Stimulated activated memory B cell treated with anti-CD40 and anti-IgM and Interleukin-4, amounts not matched to agents 10 μg/mL and 1 μg/mL and 100 μg/mL, for 72 hours (primary cell): Measurements from ENCODE around the gene C2orf78.
"Not testable (repeated sequence)": the region's sequence is repeated elsewhere in the genome, so short reads cannot be mapped to it uniquely, and the experiment has no call there.

ENCODE experiments used
- ATAC-seq: fragments of 150-1000 bp; cut with Tn5 transposase; 2 replicates; pipeline ENCODE4 v1.10.0; 2021
- H3K27ac Mint-ChIP-seq: one replicate; pipeline ENCODE4 v1.8.0; 2022; ENCODE audit warnings: mild to moderate bottlenecking, mixed read lengths
- H3K27me3 Mint-ChIP-seq: one replicate; pipeline ENCODE4 v1.8.0; 2022; ENCODE audit warnings: mixed read lengths
- H3K36me3 Mint-ChIP-seq: one replicate; pipeline ENCODE4 v1.8.0; 2022; ENCODE audit warnings: mixed read lengths
- H3K4me1 Mint-ChIP-seq: one replicate; pipeline ENCODE4 v1.8.0; 2022; ENCODE audit warnings: mixed read lengths
- H3K4me3 Mint-ChIP-seq: one replicate; pipeline ENCODE4 v1.8.0; 2022; ENCODE audit warnings: mild to moderate bottlenecking, moderate library complexity, mixed read lengths
- H3K9me3 Mint-ChIP-seq: one replicate; pipeline ENCODE4 v1.8.0; 2022; ENCODE audit warnings: mixed read lengths

C2orf78 gene

GRCh38 chr2:73766994-73767393, 17.0 kb upstream of the C2orf78 start:
- no peak overlapping the region for H3K4me3 Mint-ChIP-seq
- H3K9me3 Mint-ChIP-seq, result no peaks in the 10 kb centered on the region
- H3K36me3 Mint-ChIP-seq, result peaks cover 74% of the 10 kb centered on the region
- no peak overlapping the region for H3K27ac Mint-ChIP-seq
- no peak for ATAC-seq
- peaks cover 24% of the 10 kb centered on the region for H3K4me1 Mint-ChIP-seq
- no peaks in the 10 kb centered on the region for H3K27me3 Mint-ChIP-seq

- peaks cover 82% of the 10 kb centered on the region for H3K36me3 Mint-ChIP-seq
- no peaks in the 10 kb centered on the region for H3K27me3 Mint-ChIP-seq
- no peaks in the 10 kb centered on the region for H3K9me3 Mint-ChIP-seq
- ATAC-seq, result no peak
- peaks cover 27% of the 10 kb centered on the region for H3K4me1 Mint-ChIP-seq
- no peak overlapping the region for H3K27ac Mint-ChIP-seq
- no peak overlapping the region for H3K4me3 Mint-ChIP-seq
Measured at GRCh38 chr2:73770725-73771124, 13.3 kb upstream of the C2orf78 start.

GRCh38 chr2:73772819-73773218, 11.2 kb upstream of the C2orf78 start:
- Mint-ChIP-seq H3K4me1 (peaks cover 27% of the 10 kb centered on the region), H3K27ac (no peak overlapping the region), H3K9me3 (no peaks in the 10 kb centered on the region), H3K27me3 (no peaks in the 10 kb centered on the region), H3K4me3 (no peak overlapping the region), H3K36me3 (peaks cover 66% of the 10 kb centered on the region)
- no peak for ATAC-seq

- Mint-ChIP-seq H3K9me3 (no peaks in the 10 kb centered on the region), H3K4me3 (no peak overlapping the region), H3K4me1 (peaks cover 26% of the 10 kb centered on the region), H3K27ac (no peak overlapping the region), H3K36me3 (peaks cover 34% of the 10 kb centered on the region), H3K27me3 (no peaks in the 10 kb centered on the region)
- no peak for ATAC-seq
Measured at GRCh38 chr2:73776381-73776780, 7.6 kb upstream of the C2orf78 start.

- Mint-ChIP-seq H3K4me1 (peaks cover 21% of the 10 kb centered on the region), H3K9me3 (no peaks in the 10 kb centered on the region), H3K4me3 (no peak overlapping the region), H3K27me3 (no peaks in the 10 kb centered on the region), H3K36me3 (peaks cover 28% of the 10 kb centered on the region), H3K27ac (no peak overlapping the region)
- ATAC-seq, result no peak
Measured at GRCh38 chr2:73776869-73777519, 7.0 kb upstream of the C2orf78 start.

GRCh38 chr2:73778867-73779466, 5.0 kb upstream of the C2orf78 start:
- H3K36me3 Mint-ChIP-seq, result peaks cover 11% of the 10 kb centered on the region
- H3K4me1 Mint-ChIP-seq, result peaks cover 18% of the 10 kb centered on the region
- H3K4me3 Mint-ChIP-seq, result peak overlapping the region; percentile 92
- not testable (repeated sequence) for ATAC-seq, H3K9me3 Mint-ChIP-seq, H3K27me3 Mint-ChIP-seq
- peak overlapping the region; percentile 87 for H3K27ac Mint-ChIP-seq

- Mint-ChIP-seq H3K9me3 (no peaks in the 10 kb centered on the region), H3K4me1 (peaks cover 18% of the 10 kb centered on the region), H3K27ac (peak within 1 kb of the TSS; percentile 87), H3K4me3 (peak within 1 kb of the TSS; percentile 92), H3K27me3 (no peaks in the 10 kb centered on the region), H3K36me3 (peaks cover 4% of the 10 kb centered on the region)
- peak; percentile 100 for ATAC-seq
Measured at GRCh38 chr2:73779467-73780236, 4.3 kb upstream of the C2orf78 start, which contains the start of gene DUSP11. Gene DUSP11 (minus strand): TSS chr2:73780103. CDS start chr2:73779974, 129 bp downstream.

GRCh38 chr2:73780237-73780582, 3.8 kb upstream of the C2orf78 start:
- Mint-ChIP-seq H3K27me3 (no peaks in the 10 kb centered on the region), H3K27ac (peak overlapping the region; percentile 87), H3K4me3 (peak overlapping the region; percentile 92), H3K4me1 (peaks cover 18% of the 10 kb centered on the region), H3K36me3 (no peaks in the 10 kb centered on the region), H3K9me3 (no peaks in the 10 kb centered on the region)
- no peak for ATAC-seq

- not testable (repeated sequence) for H3K9me3 Mint-ChIP-seq, H3K27me3 Mint-ChIP-seq, ATAC-seq, H3K4me3 Mint-ChIP-seq, H3K4me1 Mint-ChIP-seq, H3K27ac Mint-ChIP-seq, H3K36me3 Mint-ChIP-seq
Measured at GRCh38 chr2:73783402-73783801, 581 bp upstream of the C2orf78 start.

- Mint-ChIP-seq H3K27ac (no peak overlapping the region), H3K4me1 (no peaks in the 10 kb centered on the region), H3K4me3 (no peak overlapping the region), H3K36me3 (no peaks in the 10 kb centered on the region), H3K27me3 (no peaks in the 10 kb centered on the region), H3K9me3 (no peaks in the 10 kb centered on the region)
- no peak for ATAC-seq
Measured at GRCh38 chr2:73811878-73812277, 27.9 kb downstream of the C2orf78 start.

GRCh38 chr2:73812635-73813034, 28.7 kb downstream of the C2orf78 start:
- Mint-ChIP-seq H3K4me3 (no peak overlapping the region), H3K4me1 (no peaks in the 10 kb centered on the region), H3K27me3 (no peaks in the 10 kb centered on the region), H3K9me3 (no peaks in the 10 kb centered on the region), H3K36me3 (no peaks in the 10 kb centered on the region), H3K27ac (no peak overlapping the region)
- ATAC-seq, result no peak

- Mint-ChIP-seq H3K27me3 (no peaks in the 10 kb centered on the region), H3K4me3 (no peak overlapping the region), H3K36me3 (no peaks in the 10 kb centered on the region), H3K27ac (no peak overlapping the region), H3K9me3 (no peaks in the 10 kb centered on the region), H3K4me1 (peaks cover 28% of the 10 kb centered on the region)
- ATAC-seq, result no peak
Measured at GRCh38 chr2:73818296-73818695, 34.3 kb downstream of the C2orf78 start.

- H3K9me3 Mint-ChIP-seq, result no peaks in the 10 kb centered on the region
- H3K36me3 Mint-ChIP-seq, result no peaks in the 10 kb centered on the region
- H3K4me1 Mint-ChIP-seq, result peaks cover 35% of the 10 kb centered on the region
- no peaks in the 10 kb centered on the region for H3K27me3 Mint-ChIP-seq
- peak overlapping the region; percentile 55 for H3K4me3 Mint-ChIP-seq
- ATAC-seq, result peak; percentile 95
- H3K27ac Mint-ChIP-seq, result peak overlapping the region; percentile 84
Measured at GRCh38 chr2:73821227-73821626, 37.2 kb downstream of the C2orf78 start.

GRCh38 chr2:73821669-73822068, 37.7 kb downstream of the C2orf78 start:
- H3K36me3 Mint-ChIP-seq, result no peaks in the 10 kb centered on the region
- H3K27ac Mint-ChIP-seq, result peak overlapping the region; percentile 84
- peaks cover 35% of the 10 kb centered on the region for H3K4me1 Mint-ChIP-seq
- no peaks in the 10 kb centered on the region for H3K9me3 Mint-ChIP-seq
- H3K4me3 Mint-ChIP-seq, result no peak overlapping the region
- no peak for ATAC-seq
- no peaks in the 10 kb centered on the region for H3K27me3 Mint-ChIP-seq

- H3K4me3 Mint-ChIP-seq, result no peak overlapping the region
- H3K27me3 Mint-ChIP-seq, result no peaks in the 10 kb centered on the region
- H3K4me1 Mint-ChIP-seq, result peaks cover 35% of the 10 kb centered on the region
- H3K27ac Mint-ChIP-seq, result peak overlapping the region; percentile 84
- H3K9me3 Mint-ChIP-seq, result no peaks in the 10 kb centered on the region
- ATAC-seq, result peak; percentile 69
- H3K36me3 Mint-ChIP-seq, result no peaks in the 10 kb centered on the region
Measured at GRCh38 chr2:73822276-73822675, 38.3 kb downstream of the C2orf78 start.

- no peak for ATAC-seq
- H3K9me3 Mint-ChIP-seq, result no peaks in the 10 kb centered on the region
- H3K4me3 Mint-ChIP-seq, result no peak overlapping the region
- H3K27me3 Mint-ChIP-seq, result no peaks in the 10 kb centered on the region
- peak overlapping the region; percentile 22 for H3K27ac Mint-ChIP-seq
- no peaks in the 10 kb centered on the region for H3K36me3 Mint-ChIP-seq
- H3K4me1 Mint-ChIP-seq, result peaks cover 42% of the 10 kb centered on the region
Measured at GRCh38 chr2:73822991-73823390, 39.0 kb downstream of the C2orf78 start.
